K562 (cell line): Measurements from ENCODE around the gene NUP85. TPM values are rescaled to one million over a fixed set of nuclear protein-coding genes. Genes with fewer than 3 reads are reported as not detected.

Experiments used
- BRF2 ChIP-seq: IDR thresholded peaks from 3 replicates; pipeline ENCODE4 v1.6.1; 2011; ENCODE audit warnings: borderline replicate concordance, mild to moderate bottlenecking; ENCODE audit not compliant: insufficient read length, insufficient read depth
- CHD7 ChIP-seq: fragments of 200-600 bp; sonication (generic); IDR thresholded peaks from one replicate; pipeline ENCODE4 v1.6.1; 2012; ENCODE audit warnings: mild to moderate bottlenecking, low read depth, low read length, inconsistent platforms
- CREB5 ChIP-seq: fragments of 250-450 bp; sonication (Bioruptor Pico); IDR thresholded peaks from 2 replicates; pipeline ENCODE4 v1.5.0; 2020; ENCODE audit warnings: mild to moderate bottlenecking
- GABPB1 ChIP-seq: sonication (generic); formaldehyde crosslinking; IDR thresholded peaks from 2 replicates; pipeline ENCODE4 v1.8.0; 2022; ENCODE audit warnings: mild to moderate bottlenecking, missing genetic modification reagents
- ILK ChIP-seq: fragments of 450-650 bp; IDR thresholded peaks from 2 replicates; pipeline ENCODE4 v1.6.1; 2016; ENCODE audit warnings: missing genetic modification characterization, low read depth, mild to moderate bottlenecking, missing compliant biosample characterization, moderate library complexity, borderline replicate concordance
- MAX ChIP-seq: sonication (generic); formaldehyde crosslinking; IDR thresholded peaks from 2 replicates; pipeline ENCODE4 v1.9.0; 2022; ENCODE audit warnings: mild to moderate bottlenecking, missing genetic modification reagents
- NFXL1 ChIP-seq: fragments of 450-650 bp; formaldehyde crosslinking; IDR thresholded peaks from 2 replicates; pipeline ENCODE4 v1.4.0; 2021; ENCODE audit warnings: mild to moderate bottlenecking
- RBM34 ChIP-seq: fragments of 200-400 bp; formaldehyde crosslinking; IDR thresholded peaks from 2 replicates; pipeline ENCODE4 v1.6.1; 2018; ENCODE audit warnings: low read length, borderline replicate concordance; ENCODE audit not compliant: insufficient read depth
- VEZF1 ChIP-seq: fragments of 200-800 bp; sonication (Bioruptor generic); IDR thresholded peaks from 2 replicates; pipeline ENCODE4 v1.6.1; 2017; ENCODE audit warnings: missing genetic modification characterization, missing compliant biosample characterization
- ZNF133 ChIP-seq: fragments of 250-450 bp; sonication (Bioruptor Pico); IDR thresholded peaks from 2 replicates; pipeline ENCODE4 v1.4.0; 2020; ENCODE audit warnings: mild to moderate bottlenecking
- polyA plus RNA-seq, 8 experiments: library from polyadenylated mRNA; depleted of rRNA in 4 of 8; stranded (reverse) in 5 of 8; unstranded in 3 of 8; fragments of >200 nt; fragmentation: Nextera tagmentation in 2 of 8; fragmentation: Illumina TruSeq in 1 of 8; extraction: Ambion mirVana in 2 of 8; extraction: Trizol in 1 of 8; gene quantifications; 2 replicates each; pipeline versions ENCODE4 v1.2.1 to v1.2.3, GENCODE V29; 2011 to 2014; ENCODE audit warnings: inconsistent platforms in 1 of 8, missing spikeins in 1 of 8
- total RNA-seq, 7 experiments: library from RNA; depleted of rRNA in 6 of 7; stranded (reverse); fragments of >200 nt in 6 of 7; fragmentation: Illumina TruSeq in 2 of 7; extraction: Trizol in 2 of 7; gene quantifications; 2 replicates each; pipeline versions ENCODE4 v1.2.1 to v1.2.3, GENCODE V29; 2011 to 2021; ENCODE audit warnings: low replicate concordance in 1 of 7

NUP85 gene
- total and polyA plus RNA-seq, 9 of the 15 experiments (the other 6 are each of a cell fraction or from before 2014, with no cell fraction given) = 50.2 to 177 (median 110) TPM

- TF ChIP-seq GABPB1 (peak; percentile 69; the same call in 1 of the 2 replicates), NFXL1 (CRISPR knock-in tag) (no peak), VEZF1 (CRISPR knock-in tag) (peak; percentile 57), ILK (tag) (no peak), BRF2 (no peak), CREB5 (CRISPR knock-in tag) (no peak), MAX (CRISPR knock-in tag) (peak; percentile 60; the same call in 1 of the 2 replicates), RBM34 (no peak), CHD7 (no peak), ZNF133 (no peak)
Measured at GRCh38 chr17:75261336-75262111, 56.0 kb downstream of the NUP85 start, which contains the start of the genes GGA3 and MRPS7 (continued).
